Neuronal stem cell (in vitro differentiated cells): ENCODE results near the gene MX2.

Experiments
- DNase-seq: peaks from one replicate; pipeline ENCODE4 v3.0.0-alpha.2; 2013; ENCODE audit warnings: low spot score
- H2AFZ ChIP-seq: one replicate; pipeline ENCODE4 v1.6.1; 2013; ENCODE audit warnings: mild to moderate bottlenecking, low read length, inconsistent platforms
- H2AK5ac ChIP-seq: 2 replicates; pipeline ENCODE4 v1.6.1; 2013; ENCODE audit warnings: low read depth, mild to moderate bottlenecking, inconsistent platforms, low read length, moderate library complexity, mixed read lengths
- H2BK120ac ChIP-seq: 2 replicates; pipeline ENCODE4 v1.6.1; 2013; ENCODE audit warnings: low read depth, mild to moderate bottlenecking, inconsistent platforms, low read length, moderate library complexity, mixed read lengths
- H2BK12ac ChIP-seq: one replicate; pipeline ENCODE4 v1.6.1; 2013; ENCODE audit warnings: low read length, inconsistent platforms
- H2BK15ac ChIP-seq: 2 replicates; pipeline ENCODE4 v1.6.1; 2013; ENCODE audit warnings: mild to moderate bottlenecking, low read length, inconsistent platforms, mixed read lengths
- H2BK5ac ChIP-seq: one replicate; pipeline ENCODE4 v1.6.1; 2013; ENCODE audit warnings: inconsistent platforms, mild to moderate bottlenecking, low read length, moderate library complexity
- H3K14ac ChIP-seq: one replicate; pipeline ENCODE4 v1.6.1; 2013; ENCODE audit warnings: low read length, inconsistent platforms
- H3K18ac ChIP-seq: 2 replicates; pipeline ENCODE4 v1.6.1; 2013; ENCODE audit warnings: low read length, inconsistent platforms
- H3K23ac ChIP-seq: 2 replicates; pipeline ENCODE4 v1.6.1; 2013; ENCODE audit warnings: low read depth, mild to moderate bottlenecking, mixed read lengths, low read length, inconsistent platforms; ENCODE audit not compliant: poor library complexity
- H3K27ac ChIP-seq: replicated peaks from 3 replicates; pipeline ENCODE4 v1.5.1; 2013; ENCODE audit warnings: low read length, inconsistent platforms
- H3K27me3 ChIP-seq, 3 experiments: 2 replicates each; pipeline ENCODE4 v1.6.1; 2013; ENCODE audit warnings: low read length in 3 of 3, mild to moderate bottlenecking in 2 of 3, inconsistent platforms in 1 of 3, low read depth in 1 of 3, mixed read lengths in 1 of 3, moderate library complexity in 1 of 3; ENCODE audit not compliant: control insufficient read depth in 3 of 3, insufficient read depth in 3 of 3
- H3K36me3 ChIP-seq, 2 donors: replicated peaks in 1 of 2; 2 replicates each; pipeline ENCODE4 v1.6.1; 2013; ENCODE audit warnings: low read length in 2 of 2; ENCODE audit not compliant: control insufficient read depth in 2 of 2, insufficient read depth in 2 of 2
- H3K4ac ChIP-seq: 2 replicates; pipeline ENCODE4 v1.6.1; 2013; ENCODE audit warnings: inconsistent platforms, mild to moderate bottlenecking, low read length, moderate library complexity
- H3K4me1 ChIP-seq, 2 donors: 1 replicate in 1 of 2; 2 replicates in 1 of 2; pipeline ENCODE4 v1.6.1; 2013; ENCODE audit warnings: low read length in 2 of 2, low read depth in 1 of 2; ENCODE audit not compliant: control insufficient read depth in 2 of 2, insufficient read depth in 1 of 2
- H3K4me2 ChIP-seq: one replicate; pipeline ENCODE4 v1.6.1; 2013; ENCODE audit warnings: mild to moderate bottlenecking, low read length, inconsistent platforms; ENCODE audit not compliant: insufficient read depth, poor library complexity, severe bottlenecking
- H3K4me3 ChIP-seq, 2 donors: 2 replicates each; pipeline ENCODE4 v1.5.1; 2013; ENCODE audit warnings: low read length in 2 of 2, mild to moderate bottlenecking in 2 of 2, inconsistent platforms in 1 of 2, moderate library complexity in 1 of 2
- H3K79me1 ChIP-seq: one replicate; pipeline ENCODE4 v1.6.1; 2013; ENCODE audit warnings: low read depth, mild to moderate bottlenecking, inconsistent platforms, low read length, moderate library complexity
- H3K9ac ChIP-seq: one replicate; pipeline ENCODE4 v1.6.1; 2013; ENCODE audit warnings: mild to moderate bottlenecking, low read depth, low read length, inconsistent platforms; ENCODE audit not compliant: poor library complexity
- H3K9me3 ChIP-seq, 2 donors: replicated peaks in 1 of 2; 2 replicates each; pipeline versions ENCODE3 to v1.6.1; 2013; ENCODE audit warnings: low read length in 2 of 2, mild to moderate bottlenecking in 2 of 2, inconsistent platforms in 1 of 2, low read depth in 1 of 2, mixed read lengths in 1 of 2, moderate library complexity in 1 of 2; ENCODE audit not compliant: control insufficient read depth in 2 of 2, insufficient read depth in 1 of 2
- H4K8ac ChIP-seq: one replicate; pipeline ENCODE4 v1.6.1; 2013; ENCODE audit warnings: low read depth, mild to moderate bottlenecking, inconsistent platforms, low read length, moderate library complexity
- H4K91ac ChIP-seq: one replicate; pipeline ENCODE4 v1.6.1; 2013; ENCODE audit warnings: low read length, low read depth, mild to moderate bottlenecking, inconsistent platforms; ENCODE audit not compliant: poor library complexity
- WGBS, 2 donors: extraction: QIAGEN DNeasy Blood & Tissue Kit; methylation state at CpG; one replicate each; pipeline ENCODE4 v1.1.7; 2013; ENCODE audit warnings: missing lambda C conversion rate in 2 of 2, mixed read lengths in 1 of 2; ENCODE audit not compliant: insufficient read length in 2 of 2, insufficient replicate concordance in 1 of 2; ENCODE audit errors: extremely low coverage in 2 of 2; 5-methylcytosine and 5-hydroxymethylcytosine counted together

Gene MX2

DNA sequence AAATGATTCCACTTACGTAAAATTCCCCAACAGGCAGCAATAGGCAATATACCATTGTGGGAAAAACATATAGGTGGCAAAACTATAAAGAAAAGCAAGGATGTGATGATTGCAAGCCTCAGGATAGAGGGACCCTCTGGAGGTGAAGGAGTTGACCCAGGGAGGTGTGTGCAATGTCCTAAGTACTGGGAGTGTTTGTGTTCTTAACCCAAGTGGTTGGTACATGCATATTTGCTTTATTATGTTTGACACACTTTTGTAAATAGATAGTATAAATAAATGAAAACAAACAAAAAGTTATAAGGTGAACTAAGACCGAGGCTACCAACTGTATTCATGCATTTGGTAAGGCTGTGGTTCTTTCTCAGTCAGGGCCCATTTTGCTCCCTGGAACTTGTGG lies 71.7 kb downstream of the MX2 start:
- Histone ChIP-seq H2BK120ac (no peak overlapping the region), H3K4me2 (no peak overlapping the region), H3K23ac (no peak overlapping the region), H2BK5ac (no peak overlapping the region), H2AK5ac (no peak overlapping the region), H2AFZ (no peak overlapping the region), H3K4me1 (no peaks in the 10 kb centered on the region), H2BK12ac (no peak overlapping the region), H3K18ac (no peak overlapping the region), H3K4me3 (no peak overlapping the region), H2BK15ac (no peak overlapping the region), H3K27ac (no peak overlapping the region), H4K91ac (no peak overlapping the region), H3K27me3 (no peaks in the 10 kb centered on the region), H3K14ac (no peak overlapping the region), H3K79me1 (no peaks in the 10 kb centered on the region), H3K9me3 (no peaks in the 10 kb centered on the region), H3K9ac (no peak overlapping the region), H3K36me3 (no peaks in the 10 kb centered on the region), H4K8ac (no peak overlapping the region), H3K4ac (no peak overlapping the region)
- WGBS, 2 donors = no CpG with 5 or more reads among the region's 2 CpGs
- DNase-seq = no peak

- H3K4me1 ChIP-seq = no peaks in the 10 kb centered on the region
- DNase-seq = no peak
- no peak overlapping the region for H2AFZ ChIP-seq
- no peak overlapping the region for H4K8ac ChIP-seq
- H3K79me1 ChIP-seq = no peaks in the 10 kb centered on the region
- no peak overlapping the region for H3K4me3 ChIP-seq
- no peaks in the 10 kb centered on the region for H3K27me3 ChIP-seq
- no peak overlapping the region for H3K9ac ChIP-seq
- no peaks in the 10 kb centered on the region for H3K36me3 ChIP-seq
- no peak overlapping the region for H3K18ac ChIP-seq
- H3K14ac ChIP-seq = no peak overlapping the region
- no peaks in the 10 kb centered on the region for H3K9me3 ChIP-seq
- WGBS, 2 donors = no CpG with 5 or more reads among the region's 11 CpGs
- H3K23ac ChIP-seq = no peak overlapping the region
- no peak overlapping the region for H2BK15ac ChIP-seq
- H3K4me2 ChIP-seq = no peak overlapping the region
- no peak overlapping the region for H3K27ac ChIP-seq
- H2BK5ac ChIP-seq = no peak overlapping the region
- no peak overlapping the region for H4K91ac ChIP-seq
- H2BK12ac ChIP-seq = no peak overlapping the region
- no peak overlapping the region for H3K4ac ChIP-seq
- no peak overlapping the region for H2BK120ac ChIP-seq
- no peak overlapping the region for H2AK5ac ChIP-seq
These were observed 73.9 kb downstream of the MX2 start for GRCh38 chr21:41435706-41436105.

DNA sequence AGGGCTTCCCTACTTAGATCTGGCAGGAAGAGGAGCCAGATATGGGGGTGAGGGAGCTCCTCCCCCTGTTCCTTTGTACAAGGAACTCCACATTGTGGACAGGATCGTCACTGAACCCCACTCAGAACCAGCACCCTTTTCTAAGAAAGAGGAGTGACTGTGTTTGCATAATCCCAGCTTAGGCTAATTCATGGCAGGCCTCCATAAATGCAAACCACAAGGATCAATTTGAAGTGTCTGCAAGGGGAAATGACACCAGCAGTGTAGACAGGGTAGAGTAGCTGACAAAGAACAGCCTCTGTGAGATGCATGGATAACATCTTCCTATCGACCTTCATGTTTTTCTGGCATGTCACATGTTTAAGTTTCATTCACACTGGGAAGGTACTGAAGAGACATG lies 75.9 kb downstream of the MX2 start:
- no peak overlapping the region for H4K8ac ChIP-seq

DNA sequence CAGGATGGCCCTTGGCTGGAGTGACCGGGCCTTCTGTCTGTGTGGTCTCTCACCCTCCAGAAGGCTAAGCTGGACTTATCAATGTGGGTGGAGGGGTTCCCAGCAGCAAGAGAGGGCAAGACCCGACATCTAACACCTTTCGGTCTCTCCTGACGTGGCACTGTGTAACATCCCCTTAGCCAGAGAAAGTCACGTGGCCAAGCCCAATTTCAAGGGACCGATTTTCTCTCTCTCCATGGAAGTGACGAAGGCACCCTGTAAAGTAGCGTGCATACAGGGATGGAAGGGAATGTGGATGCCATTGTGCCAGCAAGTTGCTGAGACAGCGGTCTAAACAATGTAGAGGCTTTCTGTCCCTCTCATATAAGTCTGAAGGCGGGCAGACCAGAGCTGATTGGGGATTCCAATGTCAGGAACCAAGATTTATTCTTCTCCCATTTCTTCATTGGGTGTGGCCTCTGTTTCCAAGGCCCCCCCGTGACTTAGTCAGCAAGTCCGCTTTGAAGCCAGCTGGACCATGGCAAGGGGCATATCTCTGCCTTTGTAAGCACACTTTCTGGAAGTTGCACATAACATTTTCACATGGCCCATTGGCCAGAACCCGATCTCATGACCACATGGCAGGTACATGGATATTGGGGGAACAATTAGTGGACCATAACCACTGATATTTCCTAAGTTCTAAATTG lies 76.7 kb downstream of the MX2 start:
- H2BK5ac ChIP-seq = no peak overlapping the region
- H3K9me3 ChIP-seq = no peaks in the 10 kb centered on the region
- no peak for DNase-seq
- H2BK15ac ChIP-seq = no peak overlapping the region
- H4K8ac ChIP-seq = no peak overlapping the region
- no CpG with 5 or more reads among the region's 13 CpGs for WGBS, 2 donors
- H3K23ac ChIP-seq = no peak overlapping the region
- no peak overlapping the region for H3K18ac ChIP-seq
- no peak overlapping the region for H3K27ac ChIP-seq
- no peaks in the 10 kb centered on the region for H3K36me3 ChIP-seq
- H3K4ac ChIP-seq = no peak overlapping the region
- no peak overlapping the region for H2AK5ac ChIP-seq
- no peaks in the 10 kb centered on the region for H3K79me1 ChIP-seq
- no peak overlapping the region for H3K14ac ChIP-seq
- H3K4me1 ChIP-seq = no peaks in the 10 kb centered on the region
- no peaks in the 10 kb centered on the region for H3K27me3 ChIP-seq
- H2BK12ac ChIP-seq = no peak overlapping the region
- H3K4me2 ChIP-seq = no peak overlapping the region
- no peak overlapping the region for H2BK120ac ChIP-seq
- H4K91ac ChIP-seq = no peak overlapping the region
- no peak overlapping the region for H3K4me3 ChIP-seq
- no peak overlapping the region for H3K9ac ChIP-seq
- no peak overlapping the region for H2AFZ ChIP-seq

More for the DNA sequence above, 75.9 kb downstream of the MX2 start:
- Histone ChIP-seq H2AFZ (no peak overlapping the region), H3K27me3 (no peaks in the 10 kb centered on the region), H3K79me1 (no peaks in the 10 kb centered on the region), H2BK12ac (no peak overlapping the region), H2BK5ac (no peak overlapping the region), H2AK5ac (no peak overlapping the region), H3K9ac (no peak overlapping the region), H4K91ac (no peak overlapping the region), H2BK15ac (no peak overlapping the region), H3K23ac (no peak overlapping the region), H3K27ac (no peak overlapping the region), H3K4me1 (no peaks in the 10 kb centered on the region), H3K4me3 (no peak overlapping the region), H3K14ac (no peak overlapping the region), H3K36me3 (no peaks in the 10 kb centered on the region), H3K4ac (no peak overlapping the region), H3K9me3 (no peaks in the 10 kb centered on the region), H2BK120ac (no peak overlapping the region), H3K4me2 (no peak overlapping the region), H3K18ac (no peak overlapping the region)
- no CpG with 5 or more reads among the region's 2 CpGs for WGBS, 2 donors
- no peak for DNase-seq
